Dedifferentiated amniotic fluid mesenchymal stem cell (primary cell): Measurements from ENCODE around the gene CAP2.
"Not testable (repeated sequence)": the region's sequence is repeated elsewhere in the genome, so short reads cannot be mapped to it uniquely, and the experiment has no call there.

Source experiments
- DNase-seq: peaks from one replicate; pipeline ENCODE4 v3.0.0-alpha.2; 2016; ENCODE audit errors: extremely low spot score

CAP2 gene

GRCh38 chr6:17501982-17502704 lies 108.7 kb downstream of the CAP2 start:
- no peak for DNase-seq

GRCh38 chr6:17503051-17503450 lies 109.7 kb downstream of the CAP2 start:
- DNase-seq = no peak

GRCh38 chr6:17504005-17504404 lies 110.6 kb downstream of the CAP2 start:
- no peak for DNase-seq

GRCh38 chr6:17505062-17505476 lies 111.7 kb downstream of the CAP2 start:
- peak; percentile 28 for DNase-seq

DNA sequence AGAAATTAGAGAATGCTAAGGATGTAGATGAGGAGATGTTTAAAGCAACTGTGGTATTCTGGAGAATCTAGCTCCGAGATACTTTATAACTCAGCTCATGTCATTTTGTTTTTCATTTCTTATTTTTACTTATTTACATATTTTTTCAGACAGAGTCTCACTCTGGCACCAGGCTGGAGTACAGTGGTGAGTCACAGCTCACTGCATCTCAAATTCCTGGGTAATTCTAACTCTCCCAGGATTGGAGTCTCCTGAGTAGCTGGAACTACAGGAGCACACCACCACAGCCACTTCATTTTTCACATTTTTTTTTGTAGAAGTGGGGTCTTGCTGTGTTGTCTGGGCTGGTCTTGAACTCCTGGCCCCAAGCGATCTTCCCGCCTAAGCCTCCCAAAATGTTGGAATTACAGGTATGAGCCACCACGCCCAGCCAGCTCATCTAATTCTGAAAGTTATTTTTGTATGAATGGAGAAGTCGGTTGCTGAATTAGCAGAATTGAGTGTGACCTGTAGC lies 112.4 kb downstream of the CAP2 start:
- DNase-seq = peak; percentile 58

GRCh38 chr6:17506531-17506930 lies 113.1 kb downstream of the CAP2 start:
- DNase-seq = no peak

DNA sequence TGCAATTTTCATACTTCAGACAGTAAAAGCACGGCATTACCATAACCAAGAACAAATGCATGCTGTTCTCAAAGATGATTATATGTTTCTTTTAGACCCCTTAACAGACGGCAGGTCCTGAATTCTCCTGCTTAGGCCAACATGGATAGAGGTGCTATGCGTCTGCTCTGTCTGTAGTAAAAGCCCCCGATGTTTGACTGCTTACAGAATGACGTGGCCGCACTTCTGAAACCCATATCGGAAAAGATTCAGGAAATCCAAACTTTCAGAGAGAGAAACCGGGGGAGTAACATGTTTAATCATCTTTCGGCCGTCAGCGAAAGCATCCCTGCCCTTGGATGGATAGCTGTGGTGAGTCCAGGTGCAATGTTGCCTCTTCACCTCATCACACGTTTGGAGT lies 113.6 kb downstream of the CAP2 start:
- DNase-seq = no peak

DNA sequence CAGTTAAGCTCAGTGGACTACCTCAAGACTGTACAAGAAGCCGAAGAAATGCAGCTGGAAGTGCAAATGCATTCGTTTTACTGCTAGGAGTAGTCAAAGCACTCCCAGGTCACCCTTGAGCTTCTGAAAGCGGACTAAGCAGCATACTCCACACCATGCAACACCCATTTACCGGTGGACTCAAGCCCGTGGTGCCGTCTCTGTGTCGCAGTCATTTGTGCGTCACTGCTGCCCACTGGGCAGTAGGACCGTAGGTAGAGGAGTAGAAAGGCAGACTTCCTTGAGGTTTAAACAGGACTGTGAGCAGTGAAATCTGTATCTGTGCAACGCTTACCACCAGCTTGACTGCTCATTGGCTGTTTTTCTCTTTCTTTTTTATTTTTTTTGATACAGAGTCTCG lies 117.7 kb downstream of the CAP2 start:
- DNase-seq = no peak

DNA sequence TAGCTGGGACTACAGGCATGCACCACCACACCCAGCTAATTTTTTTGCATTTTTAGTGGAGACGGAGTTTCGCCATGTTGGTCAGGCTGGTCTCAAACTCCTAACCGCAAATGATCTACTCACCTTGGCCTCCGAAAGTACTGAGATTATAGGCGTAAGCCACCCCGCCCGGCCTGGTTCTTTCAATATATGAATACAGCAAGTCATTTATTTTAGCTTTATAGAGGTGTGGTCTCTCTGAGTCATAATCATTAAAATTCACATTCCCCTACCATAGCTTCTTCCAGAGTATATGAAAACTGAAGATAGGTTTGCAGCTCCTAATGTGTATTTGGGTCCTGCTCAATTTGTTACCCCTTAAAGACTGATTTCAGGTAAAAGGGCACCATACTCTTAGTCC lies 118.2 kb downstream of the CAP2 start:
- DNase-seq = no peak

DNA sequence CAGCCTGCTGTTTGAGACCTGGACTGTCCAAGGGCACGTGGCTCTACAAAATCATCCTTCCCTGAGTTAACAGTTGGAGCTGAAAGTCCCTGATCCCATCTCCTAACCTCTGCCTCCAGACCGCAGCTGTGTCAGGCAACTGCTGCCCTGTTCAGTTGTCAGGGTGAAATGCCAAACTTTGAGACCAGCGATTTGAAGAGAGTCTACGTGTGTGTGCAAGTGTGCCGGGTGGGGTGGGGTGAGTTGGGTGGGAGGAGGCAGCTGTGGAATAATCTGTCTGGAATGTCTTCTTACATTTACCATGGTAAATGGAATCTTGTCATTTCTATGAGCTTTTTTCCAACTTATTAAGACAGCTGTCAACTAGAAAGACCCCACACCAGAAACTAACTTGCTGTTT lies 125.7 kb downstream of the CAP2 start:
- no peak for DNase-seq

DNA sequence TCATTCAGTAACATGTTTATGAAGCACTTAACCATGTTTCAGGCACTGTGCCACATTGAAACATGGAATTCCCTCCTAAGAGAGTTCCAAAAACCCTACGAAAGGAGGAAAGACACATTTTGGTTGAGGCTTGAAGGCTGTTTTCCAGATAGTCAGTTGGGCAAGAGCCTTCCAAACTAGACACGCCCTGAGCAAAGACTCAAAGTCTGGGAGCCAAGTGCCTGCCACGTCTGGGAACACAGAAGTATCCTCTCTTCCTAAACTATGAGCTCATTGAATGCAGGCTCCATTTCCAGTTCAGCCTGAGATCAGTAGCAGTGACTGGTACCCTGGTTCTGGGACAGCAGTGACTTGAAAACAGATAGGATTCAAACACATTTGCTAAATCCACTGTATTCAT lies 132.2 kb downstream of the CAP2 start:
- no peak for DNase-seq

DNA sequence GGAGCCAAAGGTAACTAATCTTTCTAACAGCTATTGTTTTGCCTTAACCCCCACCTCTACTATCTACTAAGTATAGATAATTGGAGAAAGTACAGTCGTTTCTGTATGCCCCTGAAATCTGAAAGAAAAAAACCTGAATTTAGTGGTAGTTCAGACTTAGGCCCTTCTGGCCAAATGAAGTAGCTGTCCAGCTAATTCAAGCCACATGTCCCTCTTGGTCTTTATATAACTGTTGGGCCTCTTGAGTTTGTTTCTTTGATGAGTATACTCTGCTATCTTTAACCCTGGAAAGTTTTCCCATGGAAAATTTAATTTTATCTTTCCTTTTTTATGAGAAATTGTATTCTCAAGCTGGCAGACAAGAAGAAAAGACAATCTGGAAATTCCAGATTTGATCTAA lies 133.7 kb downstream of the CAP2 start:
- no peak for DNase-seq

DNA sequence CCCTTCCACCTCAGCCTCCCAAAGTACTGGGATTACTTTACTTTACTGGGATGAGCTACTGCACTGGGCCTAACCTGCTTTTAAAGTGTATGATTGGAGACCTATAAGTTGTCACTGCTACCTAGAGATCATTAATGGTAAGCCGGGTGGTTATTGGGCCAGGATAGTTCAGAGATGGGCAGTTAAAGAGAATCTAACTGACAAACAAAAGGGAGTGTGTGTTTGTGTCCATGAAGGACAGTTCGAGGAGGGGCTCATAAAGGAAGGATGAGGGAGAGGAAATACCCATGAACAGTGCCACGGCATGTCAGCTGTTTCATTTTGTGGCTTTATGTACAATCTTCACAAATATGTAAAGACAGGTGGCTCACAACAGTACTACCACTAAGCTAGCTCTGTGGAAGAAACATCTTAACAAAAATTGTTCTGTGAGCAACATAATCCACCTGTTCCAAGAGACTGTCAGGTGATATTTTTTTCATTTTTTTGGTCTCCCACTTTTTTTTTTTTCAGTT lies 137.0 kb downstream of the CAP2 start:
- DNase-seq = no peak

GRCh38 chr6:17536586-17536985 lies 143.2 kb downstream of the CAP2 start:
- DNase-seq = no peak

DNA sequence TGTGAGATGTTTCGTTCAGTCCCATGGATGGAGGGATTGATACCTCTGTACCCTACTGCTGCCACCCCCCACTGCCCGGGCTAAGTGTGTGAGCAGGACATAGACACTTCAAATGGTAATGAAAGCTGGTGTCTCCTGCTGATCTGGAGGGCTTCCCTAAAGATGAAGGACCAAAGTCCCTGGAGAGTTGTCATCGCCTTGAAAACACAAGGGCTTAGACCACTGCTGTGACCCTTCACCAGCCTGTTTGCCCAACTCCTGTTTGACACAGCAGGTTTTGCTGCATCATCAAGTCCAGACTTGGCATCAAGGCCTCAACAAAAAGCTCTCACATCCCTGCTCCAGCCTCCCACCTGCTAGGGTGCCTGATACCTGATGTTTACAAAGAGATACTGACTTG lies 148.8 kb downstream of the CAP2 start:
- DNase-seq = no peak

GRCh38 chr6:17545681-17546080 lies 152.3 kb downstream of the CAP2 start:
- DNase-seq = not testable (repeated sequence)

DNA sequence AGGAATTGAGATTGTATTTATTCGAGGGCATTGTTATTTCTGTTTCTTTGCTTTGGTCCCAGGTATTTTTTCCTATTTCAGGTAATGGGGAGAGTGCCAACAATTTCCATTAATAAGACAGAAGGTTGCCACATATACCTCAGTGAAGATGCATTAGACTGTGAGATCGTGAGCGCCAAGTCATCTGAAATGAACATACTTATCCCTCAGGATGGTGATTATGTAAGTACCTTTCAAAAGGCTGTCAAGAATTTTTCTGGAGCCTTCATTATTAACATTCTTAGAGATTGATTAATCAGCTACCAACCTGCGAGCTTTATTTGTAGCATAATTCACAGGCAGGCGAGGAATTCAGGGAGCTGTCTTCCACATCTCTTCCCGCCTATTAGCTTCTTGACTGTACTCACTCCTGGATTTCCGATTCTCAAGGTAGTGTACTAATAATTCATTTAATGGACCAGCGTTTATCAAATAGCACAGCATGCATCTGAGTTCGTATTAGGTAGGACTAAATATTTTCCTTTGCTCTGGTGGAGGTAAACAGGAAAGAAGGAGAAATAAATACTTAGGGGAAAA lies 158.1 kb downstream of the CAP2 start:
- no peak for DNase-seq

GRCh38 chr6:17552861-17553260 lies 159.5 kb downstream of the CAP2 start:
- no peak for DNase-seq

DNA sequence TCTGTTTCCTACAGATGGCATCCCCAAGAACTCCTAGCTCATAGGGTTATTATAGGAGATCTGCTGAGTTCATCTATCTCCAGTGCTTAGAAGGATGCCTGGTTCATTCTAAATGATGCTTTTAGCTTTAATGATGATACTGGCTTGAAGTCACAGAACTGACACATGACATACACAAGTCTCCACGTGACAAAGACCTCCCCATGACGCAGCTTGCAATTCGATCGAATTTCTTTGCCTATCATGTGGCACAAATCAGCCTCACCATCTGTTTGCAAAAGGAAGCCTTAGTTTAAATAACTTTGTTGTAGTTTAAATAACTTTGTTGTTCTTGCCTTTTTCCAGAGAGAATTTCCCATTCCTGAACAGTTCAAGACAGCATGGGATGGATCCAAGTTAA lies 162.6 kb downstream of the CAP2 start:
- DNase-seq = no peak

GRCh38 chr6:17562636-17563035 lies 169.2 kb downstream of the CAP2 start:
- no peak for DNase-seq

GRCh38 chr6:17565399-17565798 lies 172.0 kb downstream of the CAP2 start:
- no peak for DNase-seq

GRCh38 chr6:17574866-17575560 lies 181.6 kb downstream of the CAP2 start:
- DNase-seq = peak; percentile 78

DNA sequence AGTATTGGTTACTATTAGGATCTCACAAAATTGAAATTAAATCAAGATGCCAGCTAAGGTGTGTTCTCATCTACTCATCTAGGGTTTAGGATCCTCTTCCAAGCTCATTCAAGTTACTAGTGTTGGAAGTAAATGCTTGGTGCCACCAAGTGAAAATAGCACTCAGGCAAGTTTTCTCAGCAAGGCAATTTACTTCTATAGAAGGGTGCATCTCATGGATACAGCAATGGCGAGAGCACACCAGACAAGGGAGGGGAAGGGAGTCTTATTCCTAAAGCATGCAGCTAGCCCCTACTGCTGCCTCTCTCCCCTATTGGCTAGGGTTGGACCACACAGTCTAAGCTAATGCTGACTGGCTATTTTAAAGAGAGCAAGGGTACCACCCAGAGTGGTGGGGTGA lies 183.7 kb downstream of the CAP2 start:
- DNase-seq = no peak
